Inferior parietal cortex (tissue), 1 donor: ENCODE data around the gene IL17B.

ENCODE experiments used
- DNase-seq: peaks from one replicate; pipeline ENCODE4 v3.0.0-alpha.2; 2016; ENCODE audit errors: extremely low spot score

The IL17B gene

DNA sequence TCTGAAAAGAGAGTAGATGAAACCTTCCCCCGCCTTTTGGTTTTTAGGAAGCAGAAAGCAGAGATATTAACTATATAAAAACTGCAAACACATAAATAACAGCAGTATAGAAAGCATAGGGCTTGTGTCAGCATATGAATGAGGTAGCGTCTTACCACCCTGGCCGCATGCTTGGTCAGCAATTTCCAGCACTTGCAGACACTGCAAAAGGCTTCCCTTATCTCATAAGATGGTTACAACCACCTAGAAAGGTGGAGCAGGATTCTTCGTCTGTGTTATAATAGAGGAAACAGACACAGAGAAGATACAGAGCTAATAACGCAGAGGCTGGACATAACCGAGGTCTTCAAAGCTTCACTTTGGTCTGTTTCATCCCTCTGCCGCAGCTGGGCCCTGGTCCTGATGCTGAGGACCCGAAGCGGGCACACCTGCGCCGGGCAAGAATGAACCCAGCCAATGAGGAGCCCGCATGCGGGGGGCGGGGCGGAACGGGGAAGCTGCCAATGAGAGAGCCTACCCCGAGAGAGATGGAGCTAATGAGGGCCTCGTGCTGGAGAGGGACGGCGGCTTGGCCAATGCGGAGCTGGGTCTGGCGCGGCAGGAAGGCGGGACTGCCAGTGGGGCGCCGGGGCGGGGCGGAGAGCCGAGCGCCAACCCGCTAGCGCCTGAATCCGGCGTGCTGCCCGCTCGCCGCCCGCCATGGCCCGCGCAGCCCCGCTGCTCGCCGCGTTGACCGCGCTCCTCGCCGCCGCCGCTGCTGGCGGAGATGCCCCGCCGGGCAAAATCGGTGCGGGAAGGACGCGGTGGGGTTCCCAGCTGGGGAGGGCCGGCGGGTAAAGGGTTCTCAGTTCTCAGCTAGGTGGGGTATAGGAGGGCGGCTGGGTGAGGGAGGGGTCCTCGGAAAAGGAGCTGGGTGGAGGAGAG, 21.5 kb downstream of the IL17B start, which contains the start of gene PCYOX1L:
TSS of gene PCYOX1L (plus strand) at position 677 of the 924 bp plus-strand sequence. CDS start at position 700, 23 bp downstream.
- peak; percentile 96 for DNase-seq

GRCh38 chr5:149356391-149356790, 22.7 kb downstream of the IL17B start:
- DNase-seq = no peak

GRCh38 chr5:149355688-149356087, 23.4 kb downstream of the IL17B start:
- no peak for DNase-seq

- no peak for DNase-seq
Observed at GRCh38 chr5:149353911-149354310, 25.2 kb downstream of the IL17B start.

DNA sequence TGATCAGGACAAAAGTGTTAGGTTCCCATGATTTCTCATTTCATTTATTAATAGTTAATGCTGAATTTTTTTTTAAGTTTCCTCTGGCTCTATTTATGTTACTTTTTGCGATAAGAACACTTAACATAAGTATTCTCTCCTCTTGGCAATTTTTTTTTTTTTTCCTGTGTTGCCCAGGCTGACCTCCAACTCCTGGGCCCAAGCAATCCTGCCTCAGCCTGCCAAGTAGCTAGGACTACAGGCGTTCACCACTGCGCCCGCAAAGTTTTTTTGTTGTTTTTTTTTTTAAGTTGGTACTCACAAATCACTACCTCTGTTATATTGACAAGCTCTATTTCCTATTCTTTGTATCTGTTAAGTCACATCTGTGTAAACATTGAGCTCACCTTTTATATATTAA, 26.9 kb downstream of the IL17B start:
- no peak for DNase-seq

DNA sequence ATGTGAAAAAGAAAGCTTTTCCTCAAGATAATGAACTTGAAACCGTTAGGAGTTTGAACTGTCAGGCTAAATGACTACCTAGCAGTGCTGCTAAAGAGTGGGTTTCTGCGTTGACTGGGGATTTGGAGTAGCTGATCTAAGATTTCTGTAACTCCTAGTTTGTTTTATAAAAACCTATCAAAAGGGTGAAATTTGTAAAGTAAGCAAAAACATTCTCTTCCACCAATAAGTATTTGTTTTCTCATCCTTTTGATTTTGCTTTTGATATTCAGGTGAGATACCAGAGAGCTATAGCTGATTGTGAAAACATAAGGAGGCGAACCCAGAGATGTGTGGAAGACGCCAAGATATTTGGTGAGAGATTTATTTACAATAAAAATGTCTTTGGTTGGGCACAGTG, 29.7 kb downstream of the IL17B start:
- no peak for DNase-seq

GRCh38 chr5:149348518-149348917, 30.6 kb downstream of the IL17B start:
- no peak for DNase-seq

- peak; percentile 9 for DNase-seq
Observed at GRCh38 chr5:149345892-149346222, 33.2 kb downstream of the IL17B start.

DNA sequence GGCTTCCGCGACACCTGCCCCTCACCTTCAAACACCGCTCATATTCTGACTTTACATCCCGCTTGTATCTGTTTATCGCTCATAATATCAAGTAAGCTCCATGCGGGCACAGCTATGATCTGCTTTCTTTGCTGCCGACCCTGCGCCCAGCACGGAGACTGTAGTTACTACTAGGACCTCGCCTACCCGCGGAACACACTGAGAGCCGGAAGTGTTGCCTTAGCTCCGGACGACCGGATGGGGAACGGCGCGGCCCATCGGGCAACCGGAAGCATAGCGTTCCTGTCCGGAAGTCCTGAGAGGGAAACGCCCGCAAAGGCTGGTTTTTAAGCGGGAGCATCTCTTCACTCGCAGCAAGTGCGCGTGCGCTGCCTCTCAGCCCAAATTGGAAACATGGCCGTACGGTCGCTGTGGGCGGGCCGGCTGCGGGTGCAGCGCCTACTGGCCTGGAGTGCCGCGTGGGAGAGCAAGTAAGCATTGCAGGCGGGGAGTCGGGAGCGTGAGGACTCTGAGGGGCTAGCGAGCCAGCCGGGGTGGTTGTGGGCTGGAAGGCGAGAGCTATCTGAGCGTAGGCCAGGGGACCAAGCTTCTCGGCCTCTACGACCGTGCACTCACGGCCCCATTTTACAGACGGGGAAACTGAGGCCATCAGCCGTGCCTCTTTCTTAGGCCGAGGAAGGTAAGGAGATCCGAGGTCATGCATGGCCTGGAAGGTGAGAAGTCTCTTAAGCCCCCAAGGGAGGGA, 33.8 kb downstream of the IL17B start, which contains the start of gene GRPEL2:
TSS of gene GRPEL2 (plus strand) at position 353 of the 745 bp plus-strand sequence. CDS start at position 394, 41 bp downstream.
- peak; percentile 98 for DNase-seq

DNA sequence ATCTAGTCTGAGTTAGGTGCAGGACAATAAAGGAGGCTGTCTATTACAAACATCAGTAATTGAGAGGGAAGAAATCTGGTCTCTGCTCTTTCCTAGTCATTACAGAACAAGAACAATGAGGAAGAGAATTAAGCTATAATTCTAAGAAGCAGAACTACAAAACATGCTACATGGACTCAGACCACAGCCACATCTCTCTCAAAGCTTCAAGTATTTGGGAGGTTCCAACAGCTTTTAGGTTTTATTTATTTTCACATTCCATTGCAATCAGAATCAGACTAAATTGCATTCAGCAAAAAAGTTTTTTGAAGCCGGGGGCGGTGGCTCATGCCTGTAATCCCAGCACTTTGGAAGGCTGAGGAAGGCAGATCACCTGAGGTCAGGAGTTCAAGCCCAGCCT, 34.9 kb downstream of the IL17B start:
- DNase-seq = no peak

GRCh38 chr5:149341876-149342275, 37.2 kb downstream of the IL17B start:
- no peak for DNase-seq

DNA sequence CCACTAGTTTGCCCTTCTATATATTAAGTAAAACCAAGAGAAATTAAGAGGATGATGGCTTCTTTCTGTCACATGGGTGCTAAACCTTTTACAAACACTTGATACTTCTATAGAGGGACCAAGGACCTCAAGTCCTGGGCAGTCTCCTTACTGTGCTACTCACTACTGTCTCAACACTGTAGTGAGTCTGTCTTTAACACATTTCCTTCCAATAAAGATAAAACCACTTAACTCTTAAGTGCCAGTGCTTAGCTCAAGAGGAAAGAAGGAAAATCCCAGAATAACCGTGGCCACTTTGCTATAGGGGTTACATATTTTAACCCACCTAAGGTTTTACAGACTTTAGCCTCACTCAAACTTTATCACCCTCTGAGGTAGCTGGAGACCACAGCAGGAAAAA, 38.2 kb downstream of the IL17B start:
- no peak for DNase-seq

DNA sequence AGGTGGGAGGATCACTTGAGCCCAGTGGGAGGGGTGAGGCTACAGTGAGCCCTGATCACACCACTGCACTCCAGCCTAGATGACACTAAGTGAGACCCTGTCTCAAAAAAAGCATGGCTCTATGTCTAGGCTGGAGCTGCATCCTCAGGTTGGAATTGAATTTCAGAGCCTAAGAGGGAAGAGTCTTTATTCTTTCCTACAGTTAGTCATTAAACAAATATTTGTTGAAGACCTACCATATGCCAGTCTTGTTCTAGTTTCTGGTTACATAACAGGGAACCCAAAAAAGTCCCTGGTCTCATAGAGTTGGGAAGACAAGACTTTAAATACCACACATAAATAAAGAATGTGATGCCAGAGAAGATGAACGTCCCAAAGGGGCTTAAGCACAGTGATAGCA, 40.7 kb downstream of the IL17B start:
- no peak for DNase-seq

GRCh38 chr5:149337736-149338135, 41.4 kb downstream of the IL17B start:
- DNase-seq = no peak

- no peak for DNase-seq
Observed at GRCh38 chr5:149333711-149334443, 45.2 kb downstream of the IL17B start.

GRCh38 chr5:149328177-149328576, 50.9 kb downstream of the IL17B start:
- DNase-seq = no peak

GRCh38 chr5:149326611-149327010, 52.5 kb downstream of the IL17B start:
- DNase-seq = no peak

DNA sequence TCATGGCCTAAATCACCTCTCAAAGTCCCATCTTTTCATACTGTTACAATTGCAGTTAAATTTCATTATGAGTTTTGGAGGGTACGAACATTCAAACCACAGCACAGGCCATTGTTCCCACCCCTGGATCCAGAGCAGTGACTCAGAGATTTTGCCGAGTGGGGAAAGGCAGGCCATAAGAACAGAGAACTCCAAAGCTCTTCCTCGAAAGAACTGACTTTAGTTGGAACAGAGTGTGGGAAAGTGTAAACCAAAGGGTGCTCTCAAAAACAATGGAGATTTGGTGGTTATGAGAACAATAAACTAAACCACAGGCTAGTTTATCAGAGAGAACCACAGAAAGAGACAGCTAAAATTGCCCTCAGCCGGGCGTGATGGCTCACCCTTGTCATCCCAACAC, 53.2 kb downstream of the IL17B start:
- DNase-seq = no peak

DNA sequence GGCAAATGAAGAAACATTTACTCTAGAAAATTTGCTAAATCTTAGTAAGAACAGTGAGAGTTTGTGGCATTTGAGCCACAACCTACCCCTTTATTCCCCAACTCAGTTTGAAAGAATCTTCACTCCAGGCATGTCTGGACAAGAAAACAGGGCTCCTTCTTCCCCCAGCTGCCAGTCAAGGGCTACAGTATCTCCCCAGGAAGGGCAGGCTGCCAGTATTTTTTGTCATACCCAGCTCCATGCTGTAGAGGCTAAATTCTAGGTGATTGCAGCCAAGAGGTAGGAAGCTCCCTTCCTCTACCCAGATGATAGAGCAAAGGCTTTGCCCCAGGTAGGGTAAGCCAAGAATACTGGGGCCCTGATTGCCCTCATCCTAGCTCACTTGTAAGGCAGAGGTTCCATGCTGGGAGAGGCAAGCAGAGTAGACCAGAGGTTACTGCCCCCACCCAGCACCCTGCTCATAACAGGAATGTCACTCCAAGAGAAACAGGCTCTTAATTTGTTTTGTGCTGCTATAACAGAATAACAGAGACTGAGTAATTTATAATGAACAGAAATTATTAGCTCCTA, 53.8 kb downstream of the IL17B start:
- DNase-seq = no peak

- DNase-seq = no peak
Observed at GRCh38 chr5:149324641-149325040, 54.5 kb downstream of the IL17B start.
